ENCODE results near the gene NAALADL1.

NAALADL1 gene

DNA sequence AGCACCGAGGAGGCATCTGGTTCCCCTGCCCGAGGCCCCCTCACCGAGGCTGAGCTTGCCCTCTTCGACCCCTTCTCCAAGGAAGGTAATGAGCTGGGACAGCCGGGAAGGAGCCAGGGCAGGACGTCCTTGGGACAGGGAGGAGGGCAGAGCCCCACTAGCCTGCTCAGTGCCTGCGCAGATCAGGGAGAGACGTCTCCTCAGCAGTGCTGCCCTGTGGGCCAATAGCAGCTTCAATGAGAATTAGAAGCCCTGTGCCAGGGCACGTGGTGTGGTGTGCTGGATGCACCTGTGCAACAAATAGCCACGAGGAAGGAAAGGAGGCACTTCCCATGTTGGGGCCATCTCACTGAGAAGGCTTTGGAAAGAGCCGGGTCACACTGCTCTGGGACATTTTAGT, 22.8 kb downstream of the NAALADL1 start:
- TF ChIP-seq SCRT2 (tag by site-specific recombination; IDR thresholded peaks at IDR 0.05) (peak; percentile 41; the same call in 1 of the 2 replicates), ZNF292 (tag by site-specific recombination; IDR thresholded peaks at IDR 0.05; ENCODE audit: borderline replicate concordance, low read depth) (no peak)
- no peak overlapping the region for H3K27ac ChIP-seq (ENCODE audit: extremely low read depth, low read depth, low read length)
- ChIA-PET CTCF (interaction anchor here (1.0 to 1.3 kb wide), 2 partner anchors 10 to 22 kb away, joined by 3 to 5 read pairs; partner anchors contain the start of gene ARL2), POLR2A (interaction anchor here (1.0 kb wide), 1 partner anchor 38 kb away, joined by 3 read pairs; the partner anchor contains the start of gene BATF2)
- H3K4me3 ChIP-seq (ENCODE audit: low read depth, low read length) = no peak overlapping the region
- no peaks in the 10 kb centered on the region for H3K4me1 ChIP-seq (ENCODE audit: control insufficient read depth, insufficient read depth, low read length)
- no peaks in the 10 kb centered on the region for H3K9me3 ChIP-seq (ENCODE audit: control insufficient read depth, insufficient read depth, low read depth, low read length)
- H3K36me3 ChIP-seq (ENCODE audit: control insufficient read depth in 2 of 2, insufficient read depth in 1 of 2, low read length in 2 of 2) = peaks cover 0 to 55% of the 10 kb centered on the region in 2 experiments; a peak in 2 of 3 replicates

GRCh38 chr11:65034423-65034822, 23.9 kb downstream of the NAALADL1 start:
- Histone ChIP-seq H3K36me3 (ENCODE audit: control insufficient read depth in 2 of 2, insufficient read depth in 1 of 2, low read length in 2 of 2) (peaks cover 0 to 50% of the 10 kb centered on the region in 2 experiments; a peak in 2 of 3 replicates), H3K9me3 (ENCODE audit: control insufficient read depth, insufficient read depth, low read depth, low read length) (no peaks in the 10 kb centered on the region), H3K4me3 (ENCODE audit: low read depth, low read length) (no peak overlapping the region), H3K4me1 (ENCODE audit: control insufficient read depth, insufficient read depth, low read length) (no peaks in the 10 kb centered on the region), H3K27ac (ENCODE audit: extremely low read depth, low read depth, low read length) (no peak overlapping the region)
- ChIA-PET POLR2A (no interaction called here), CTCF (interaction anchor here (0.6 kb wide), 1 partner anchor 20 kb away, joined by 4 read pairs; the partner anchor contains the start of gene ARL2)
- TF ChIP-seq ZBTB6 (tag by site-specific recombination; IDR thresholded peaks at IDR 0.05) (no peak), ZNF664 (tag by site-specific recombination; IDR thresholded peaks at IDR 0.05) (peak; percentile 92), ZNF768 (tag by site-specific recombination; IDR thresholded peaks at IDR 0.05) (0 out of 2 replicates have a peak, but pooled peaks have one; percentile 31)

- CTCF ChIA-PET = interaction anchor here (0.5 to 1.4 kb wide), 2 partner anchors 46 to 117 kb away, joined by 3 to 4 read pairs; no protein-coding TSS in a partner anchor
These were observed 26.1 kb downstream of the NAALADL1 start for GRCh38 chr11:65032216-65032615.

More at GRCh38 chr11:65032216-65032615, 26.1 kb downstream of the NAALADL1 start:
- TF ChIP-seq ZNF302 (tag by site-specific recombination; IDR thresholded peaks at IDR 0.05; ENCODE audit: low read depth) (no peak), GLI4 (tag by site-specific recombination; IDR thresholded peaks at IDR 0.05) (no peak), SCRT1 (tag by site-specific recombination; IDR thresholded peaks at IDR 0.05; ENCODE audit: borderline replicate concordance) (no peak), ZBTB8A (tag by site-specific recombination; IDR thresholded peaks at IDR 0.05) (no peak), ZNF530 (tag by site-specific recombination; IDR thresholded peaks at IDR 0.05; ENCODE audit: low read depth) (no peak), SALL2 (tag by site-specific recombination; IDR thresholded peaks at IDR 0.05; ENCODE audit: borderline replicate concordance) (no peak), ZNF248 (tag by site-specific recombination; IDR thresholded peaks at IDR 0.05) (no peak), FEZF1 (tag by site-specific recombination; IDR thresholded peaks at IDR 0.05) (no peak), ZNF2 (tag by site-specific recombination; IDR thresholded peaks at IDR 0.05) (no peak), CTCF (tag by site-specific recombination; IDR thresholded peaks at IDR 0.05) (no peak), GLIS2 (tag by site-specific recombination; IDR thresholded peaks at IDR 0.05) (no peak), ZNF350 (tag by site-specific recombination; IDR thresholded peaks at IDR 0.05) (no peak), ZNF449 (tag by site-specific recombination; IDR thresholded peaks at IDR 0.05) (no peak), ZNF473 (tag by site-specific recombination; IDR thresholded peaks at IDR 0.05) (no peak), OVOL3 (tag by site-specific recombination; IDR thresholded peaks at IDR 0.05) (no peak)
- TF ChIP-seq, protein P1, sequence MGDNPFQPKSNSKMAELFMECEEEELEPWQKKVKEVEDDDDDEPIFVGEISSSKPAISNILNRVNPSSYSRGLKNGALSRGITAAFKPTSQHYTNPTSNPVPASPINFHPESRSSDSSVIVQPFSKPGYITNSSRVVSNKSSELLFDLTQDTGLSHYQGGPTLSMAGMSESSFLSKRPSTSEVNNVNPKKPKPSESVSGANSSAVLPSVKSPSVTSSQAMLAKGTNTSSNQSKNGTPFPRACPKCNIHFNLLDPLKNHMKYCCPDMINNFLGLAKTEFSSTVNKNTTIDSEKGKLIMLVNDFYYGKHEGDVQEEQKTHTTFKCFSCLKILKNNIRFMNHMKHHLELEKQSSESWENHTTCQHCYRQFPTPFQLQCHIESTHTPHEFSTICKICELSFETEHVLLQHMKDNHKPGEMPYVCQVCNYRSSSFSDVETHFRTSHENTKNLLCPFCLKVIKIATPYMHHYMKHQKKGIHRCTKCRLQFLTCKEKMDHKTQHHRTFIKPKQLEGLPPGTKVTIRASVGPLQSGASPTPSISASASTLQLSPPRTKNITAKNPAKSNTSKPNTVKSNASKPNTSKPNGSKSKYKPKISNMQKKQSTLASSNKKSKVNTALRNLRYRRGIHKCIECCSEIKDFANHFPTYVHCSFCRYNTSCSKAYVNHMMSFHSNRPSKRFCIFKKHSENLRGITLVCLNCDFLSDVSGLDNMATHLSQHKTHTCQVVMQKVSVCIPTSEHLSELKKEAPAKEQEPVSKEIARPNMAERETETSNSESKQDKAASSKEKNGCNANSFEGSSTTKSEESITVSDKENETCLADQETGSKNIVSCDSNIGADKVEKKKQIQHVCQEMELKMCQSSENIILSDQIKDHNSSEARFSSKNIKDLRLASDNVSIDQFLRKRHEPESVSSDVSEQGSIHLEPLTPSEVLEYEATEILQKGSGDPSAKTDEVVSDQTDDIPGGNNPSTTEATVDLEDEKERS (tag by site-specific recombination; IDR thresholded peaks at IDR 0.05) = no peak
- TF ChIP-seq, protein P2, sequence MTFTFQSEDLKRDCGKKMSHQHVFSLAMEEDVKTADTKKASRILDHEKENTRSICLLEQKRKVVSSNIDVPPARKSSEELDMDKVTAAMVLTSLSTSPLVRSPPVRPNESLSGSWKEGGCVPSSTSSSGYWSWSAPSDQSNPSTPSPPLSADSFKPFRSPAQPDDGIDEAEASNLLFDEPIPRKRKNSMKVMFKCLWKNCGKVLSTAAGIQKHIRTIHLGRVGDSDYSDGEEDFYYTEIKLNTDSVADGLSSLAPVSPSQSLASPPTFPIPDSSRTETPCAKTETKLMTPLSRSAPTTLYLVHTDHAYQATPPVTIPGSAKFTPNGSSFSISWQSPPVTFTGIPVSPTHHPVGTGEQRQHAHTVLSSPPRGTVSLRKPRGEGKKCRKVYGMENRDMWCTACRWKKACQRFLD (tag by site-specific recombination; IDR thresholded peaks at IDR 0.05) = no peak
- POLR2A ChIA-PET = interaction anchor here (1.6 kb wide), 1 partner anchor 8 kb away, joined by 7 read pairs; the partner anchor contains the start of gene SAC3D1
- no peak overlapping the region for H3K4me3 ChIP-seq (ENCODE audit: low read depth, low read length)
- H3K9me3 ChIP-seq (ENCODE audit: control insufficient read depth, insufficient read depth, low read depth, low read length) = no peaks in the 10 kb centered on the region
- H3K4me1 ChIP-seq (ENCODE audit: control insufficient read depth, insufficient read depth, low read length) = 0 out of 2 replicates have a peak, but pooled peaks cover 2% of the 10 kb centered on the region
- H3K27ac ChIP-seq (ENCODE audit: extremely low read depth, low read depth, low read length) = no peak overlapping the region
- H3K36me3 ChIP-seq (ENCODE audit: control insufficient read depth in 2 of 2, insufficient read depth in 1 of 2, low read length in 2 of 2) = peaks cover 0 to 34% of the 10 kb centered on the region in 2 experiments; a peak in 2 of 3 replicates

All from HEK293 (cell line).